Endothelial cell of umbilical vein (primary cell): ENCODE data around the gene SCGB1A1. TPM values are rescaled to one million over a fixed set of nuclear protein-coding genes. Genes with fewer than 3 reads are reported as not detected.

ENCODE experiments used
- BruUV-seq: library from RNA; stranded (reverse); fragments of 400-500 nt; replicated peaks from 2 replicates; lab custom pipeline; 2021; lab: Mats Ljungman, UMichigan
- CTCF ChIA-PET: fragments of 300-600, 350-600 bp; sonication (Branson Sonifier 250); formaldehyde crosslinking; loops from one replicate; lab custom pipeline; 2021; ENCODE audit warnings: antibody characterized with exemption, inconsistent platforms; lab: Charles Lee
- POLR2A ChIA-PET: fragments of 300-600, 350-600 bp; sonication (Branson Sonifier 250); formaldehyde crosslinking; loops from one replicate; lab custom pipeline; 2021; ENCODE audit warnings: antibody characterized with exemption, inconsistent platforms; lab: Charles Lee
- DNase-seq: peaks from one replicate; pipeline ENCODE4 v3.0.0-alpha.2; 2011; ENCODE audit warnings: low read depth, low spot score
- FAIRE-seq: peaks from 2 replicates; lab custom pipeline; 2011; peaks lifted over from hg19 to GRCh38; lab: Jason Lieb, UNC
- H2AFZ ChIP-seq: 2 replicates; pipeline ENCODE4 v1.6.0; 2012; ENCODE audit warnings: low read depth, low read length, control low read depth, inconsistent platforms
- H3K27ac ChIP-seq: 2 replicates; pipeline ENCODE4 v1.5.1; 2011; ENCODE audit warnings: low read depth, mild to moderate bottlenecking, control low read depth, low read length, moderate library complexity; ENCODE audit not compliant: insufficient read depth
- H3K27me3 ChIP-seq, 2 experiments: 2 replicates each; pipeline versions ENCODE4 v1.6.0 to v1.6.1; 2011; ENCODE audit warnings: low read length in 2 of 2, mixed read lengths in 1 of 2; ENCODE audit not compliant: control insufficient read depth in 2 of 2, insufficient read depth in 2 of 2
- H3K36me3 ChIP-seq, 2 experiments: 2 replicates in 1 of 2; 3 replicates in 1 of 2; pipeline ENCODE4 v1.5.1; 2011; ENCODE audit warnings: low read length in 2 of 2, mild to moderate bottlenecking in 1 of 2, moderate library complexity in 1 of 2; ENCODE audit not compliant: control insufficient read depth in 2 of 2, insufficient read depth in 2 of 2; ENCODE audit errors: extremely low read depth in 1 of 2
- H3K4me1 ChIP-seq: 3 replicates; pipeline ENCODE4 v1.5.1; 2011; ENCODE audit warnings: mild to moderate bottlenecking, low read length; ENCODE audit not compliant: control insufficient read depth, insufficient read depth; ENCODE audit errors: extremely low read depth
- H3K4me2 ChIP-seq: 2 replicates; pipeline ENCODE4 v1.6.1; 2011; ENCODE audit warnings: low read length, control low read depth, mixed read lengths; ENCODE audit not compliant: insufficient read depth
- H3K4me3 ChIP-seq, 3 experiments: fragments of 200-600 bp in 1 of 3; sonication (generic), shearing (Covaris generic) in 1 of 3; replicated peaks in 1 of 3; 2 replicates each; pipeline ENCODE4 v1.5.1; 2011 to 2016; ENCODE audit warnings: control low read depth in 3 of 3, low read length in 3 of 3, mild to moderate bottlenecking in 2 of 3, inconsistent platforms in 1 of 3, low read depth in 1 of 3, moderate library complexity in 1 of 3; ENCODE audit not compliant: insufficient read depth in 1 of 3
- H3K79me2 ChIP-seq: 2 replicates; pipeline ENCODE4 v1.6.0; 2012; ENCODE audit warnings: low read length, inconsistent platforms; ENCODE audit not compliant: control insufficient read depth, insufficient read depth
- H3K9ac ChIP-seq: replicated peaks from 2 replicates; pipeline ENCODE3; 2011; ENCODE audit warnings: low read length, control low read depth; ENCODE audit not compliant: insufficient read depth; ENCODE audit errors: extremely low read depth
- H3K9me1 ChIP-seq: replicated peaks from 3 replicates; pipeline ENCODE4 v1.6.0; 2011; ENCODE audit warnings: mild to moderate bottlenecking, low read length; ENCODE audit not compliant: control insufficient read depth, insufficient read depth; ENCODE audit errors: extremely low read depth
- H3K9me3 ChIP-seq: replicated peaks from 2 replicates; pipeline ENCODE4 v1.5.1; 2012; ENCODE audit warnings: low read length, inconsistent platforms; ENCODE audit not compliant: control insufficient read depth, insufficient read depth
- H4K20me1 ChIP-seq: replicated peaks from 2 replicates; pipeline ENCODE3; 2011; ENCODE audit warnings: mild to moderate bottlenecking, low read length; ENCODE audit not compliant: control insufficient read depth, insufficient read depth; ENCODE audit errors: extremely low read depth
- EZH2 ChIP-seq: IDR thresholded peaks from 2 replicates; pipeline ENCODE4 v1.6.1; 2012; ENCODE audit warnings: borderline replicate concordance, low read depth, mild to moderate bottlenecking, moderate library complexity, low read length, inconsistent platforms; ENCODE audit not compliant: severe bottlenecking
- FOS ChIP-seq: IDR thresholded peaks from 2 replicates; pipeline ENCODE4 v1.6.1; 2011; ENCODE audit warnings: mild to moderate bottlenecking, low read length, moderate library complexity, borderline replicate concordance; ENCODE audit not compliant: insufficient read depth
- GATA2 ChIP-seq: IDR thresholded peaks from 2 replicates; pipeline ENCODE4 v1.7.0; 2011; ENCODE audit warnings: low read depth, mild to moderate bottlenecking, moderate library complexity, mixed read lengths, low read length; ENCODE audit not compliant: insufficient read length, insufficient read depth
- MYC ChIP-seq: IDR thresholded peaks from one replicate; pipeline ENCODE4 v1.6.1; 2011; ENCODE audit warnings: mild to moderate bottlenecking, low read depth, low read length
- POLR2AphosphoS5 ChIP-seq: IDR thresholded peaks from 2 replicates; pipeline ENCODE4 v1.6.1; 2012; ENCODE audit warnings: low read depth, mild to moderate bottlenecking, control low read depth, low read length, moderate library complexity; ENCODE audit not compliant: insufficient read depth
- dilution Hi-C: fragments of 300-500 bp; cut with MboI; formaldehyde crosslinking; loops from one replicate; pipeline ENCODE4 v1.15.0; 2019; ENCODE audit warnings: low sequenced_read_pairs; ENCODE audit not compliant: extremely low pct_ligation_motif_present
- intact Hi-C: fragments of 100-400 bp; cut with micrococcal nuclease; formaldehyde crosslinking; loops from one replicate; pipeline ENCODE4 v1.10.0; 2022
- polyA plus RNA-seq, 4 experiments: library from polyadenylated mRNA; depleted of rRNA in 3 of 4; stranded (reverse) in 3 of 4; unstranded in 1 of 4; fragments of >200 nt; gene quantifications; 2 replicates each; pipeline versions ENCODE4 v1.2.1 to v1.2.3, GENCODE V29; 2011 to 2012; ENCODE audit warnings: missing spikeins in 1 of 4
- total RNA-seq: library from RNA; stranded (reverse); gene quantifications from 2 replicates; pipeline ENCODE4 v1.2.3, GENCODE V29; 2021
- TF ChIP-seq, protein P1 (sequence below): IDR thresholded peaks from 2 replicates; pipeline ENCODE4 v1.6.1; 2011; ENCODE audit not compliant: insufficient read depth, insufficient read length

The SCGB1A1 gene
- total and polyA plus RNA-seq, 2 donors (not counting 3 experiments of a cell fraction or from before 2014, with no cell fraction given), result not detected

GRCh38 chr11:62395885-62396551 lies 22.8 kb upstream of the SCGB1A1 start:
- H3K9me1 ChIP-seq, result no peaks in the 10 kb centered on the region
- TF ChIP-seq, protein P1, sequence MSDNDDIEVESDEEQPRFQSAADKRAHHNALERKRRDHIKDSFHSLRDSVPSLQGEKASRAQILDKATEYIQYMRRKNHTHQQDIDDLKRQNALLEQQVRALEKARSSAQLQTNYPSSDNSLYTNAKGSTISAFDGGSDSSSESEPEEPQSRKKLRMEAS, result no peak
- no peak for TF ChIP-seq GATA2
- no peak for TF ChIP-seq FOS
- TF ChIP-seq POLR2AphosphoS5, result no peak
- no peak for TF ChIP-seq MYC
- TF ChIP-seq EZH2, result no peak
- no peak overlapping the region for H3K4me2 ChIP-seq
- dilution Hi-C loops (no loop called here), intact Hi-C loops (loop anchor here (1.0 to 5.0 kb wide), 7 partner anchors 16 to 486 kb away; partner anchors contain the start of genes EML3, ROM1, SLC3A2 and STX5)
- DNase-seq, result no peak
- H4K20me1 ChIP-seq, result no peaks in the 10 kb centered on the region
- H3K36me3 ChIP-seq, result no peaks in the 10 kb centered on the region
- no peak overlapping the region for H2AFZ ChIP-seq
- H3K4me3 ChIP-seq, result no peak overlapping the region
- BruUV-seq, result no TSS peak
- H3K27me3 ChIP-seq, result no peaks in the 10 kb centered on the region
- FAIRE-seq, result no peak
- H3K79me2 ChIP-seq, result no peaks in the 10 kb centered on the region
- ChIA-PET CTCF (interaction anchor here (0.6 to 4.7 kb wide), 23 partner anchors 8 to 390 kb away, joined by 3 to 122 read pairs (median 8); partner anchors contain the start of genes B3GAT3, C11orf98, CSKMT and EEF1G), POLR2A (interaction anchor here (0.6 to 0.8 kb wide), 2 partner anchors 16 to 445 kb away, joined by 3 read pairs; no protein-coding TSS in a partner anchor)
- H3K27ac ChIP-seq, result no peak overlapping the region
- H3K9ac ChIP-seq, result no peak overlapping the region
- no peaks in the 10 kb centered on the region for H3K9me3 ChIP-seq
- peaks cover 4% of the 10 kb centered on the region for H3K4me1 ChIP-seq
